Neural progenitor cell (in vitro differentiated cells): ENCODE data around the gene GNAI2. TPM values are rescaled to one million over a fixed set of nuclear protein-coding genes. Genes with fewer than 3 reads are reported as not detected.
"Not testable (repeated sequence)": the region's sequence is repeated elsewhere in the genome, so short reads cannot be mapped to it uniquely, and the experiment has no call there.

Source experiments
- DNase-seq: peaks from one replicate; pipeline ENCODE4 v3.0.0-alpha.2; 2016; ENCODE audit warnings: low spot score
- H2AFZ ChIP-seq: fragments of 200-600 bp; sonication (generic); replicated peaks from 2 replicates; pipeline ENCODE4 v1.6.1; 2016; ENCODE audit warnings: antibody characterized with exemption
- H3F3A ChIP-seq: fragments of 200-600 bp; sonication (generic); 2 replicates; pipeline ENCODE4 v1.6.1; 2016; ENCODE audit warnings: antibody characterized with exemption, low read depth
- H3K27ac ChIP-seq: fragments of 200-600 bp; sonication (generic); 2 replicates; pipeline ENCODE4 v1.5.1; 2016; ENCODE audit warnings: mild to moderate bottlenecking
- H3K27me3 ChIP-seq: fragments of 200-600 bp; sonication (generic); 2 replicates; pipeline ENCODE4 v1.6.1; 2016; ENCODE audit warnings: mild to moderate bottlenecking, moderate library complexity
- H3K36me3 ChIP-seq: fragments of 200-600 bp; sonication (generic); 2 replicates; pipeline ENCODE4 v1.5.1; 2016
- H3K4me1 ChIP-seq: fragments of 200-600 bp; sonication (generic); 2 replicates; pipeline ENCODE4 v1.6.1; 2016; ENCODE audit warnings: mixed run types
- H3K4me2 ChIP-seq: fragments of 200-600 bp; sonication (generic); 2 replicates; pipeline ENCODE4 v1.6.1; 2016
- H3K4me3 ChIP-seq: fragments of 200-600 bp; sonication (generic); 2 replicates; pipeline ENCODE4 v1.5.1; 2016
- H3K79me2 ChIP-seq: fragments of 200-600 bp; sonication (generic); 2 replicates; pipeline ENCODE4 v1.6.1; 2016; ENCODE audit warnings: low read depth
- H3K9ac ChIP-seq: fragments of 200-600 bp; sonication (generic); 2 replicates; pipeline ENCODE4 v1.6.1; 2016
- H3K9me3 ChIP-seq: fragments of 200-600 bp; sonication (generic); 2 replicates; pipeline ENCODE4 v1.5.1; 2016; ENCODE audit warnings: low read depth
- H4K20me1 ChIP-seq: fragments of 200-600 bp; sonication (generic); 2 replicates; pipeline ENCODE4 v1.6.1; 2016; ENCODE audit warnings: low read depth
- H3K27ac Mint-ChIP-seq: 3 replicates; pipeline ENCODE4 v1.8.0; 2021; ENCODE audit warnings: mixed read lengths
- H3K27me3 Mint-ChIP-seq: 2 replicates; pipeline ENCODE4 v1.8.0; 2022; ENCODE audit warnings: low read depth, mild to moderate bottlenecking, inconsistent platforms, moderate library complexity, mixed read lengths; ENCODE audit not compliant: insufficient read depth
- H3K36me3 Mint-ChIP-seq: 3 replicates; pipeline ENCODE4 v1.8.0; 2021; ENCODE audit warnings: mixed read lengths
- H3K4me1 Mint-ChIP-seq: 3 replicates; pipeline ENCODE4 v1.8.0; 2021; ENCODE audit warnings: mixed read lengths
- H3K4me3 Mint-ChIP-seq: 3 replicates; pipeline ENCODE4 v1.8.0; 2021; ENCODE audit warnings: mild to moderate bottlenecking, moderate library complexity, mixed read lengths
- H3K9me3 Mint-ChIP-seq: 3 replicates; pipeline ENCODE4 v1.8.0; 2020; ENCODE audit warnings: mixed read lengths
- CTCF ChIP-seq: fragments of 200-600 bp; sonication (generic); IDR thresholded peaks from 2 replicates; pipeline ENCODE4 v1.5.1; 2017; ENCODE audit warnings: antibody characterized with exemption, mild to moderate bottlenecking
- EZH2 ChIP-seq: fragments of 200-600 bp; sonication (generic); IDR thresholded peaks from 2 replicates; pipeline ENCODE4 v1.6.1; 2017; ENCODE audit warnings: antibody characterized with exemption, mild to moderate bottlenecking, moderate library complexity
- EZH2phosphoT487 ChIP-seq: fragments of 200-600 bp; sonication (generic); IDR thresholded peaks from 2 replicates; pipeline ENCODE4 v1.6.1; 2017; ENCODE audit warnings: antibody characterized with exemption
- total RNA-seq: library from RNA; depleted of rRNA; stranded (reverse); fragments of >200 nt; gene quantifications from 2 replicates; pipeline ENCODE4 v1.2.3, GENCODE V29; 2015; ENCODE audit warnings: low replicate concordance

GNAI2 gene
- total RNA-seq, 1 donor from 2014 or later = 249 TPM

GRCh38 chr3:50226888-50227389 is 9.1 kb upstream of the GNAI2 start:
- no peak overlapping the region for H3K27ac ChIP-seq
- peak overlapping the region; percentile 67 for H3K4me3 ChIP-seq
- TF ChIP-seq EZH2phosphoT487 (peak; percentile 36), CTCF (no peak)
- peak overlapping the region; percentile 91 for H3K27ac Mint-ChIP-seq
- H3K4me1 Mint-ChIP-seq = peaks cover 56% of the 10 kb centered on the region
- H3K9me3 Mint-ChIP-seq = no peaks in the 10 kb centered on the region
- H3K27me3 ChIP-seq = peaks cover 16% of the 10 kb centered on the region
- no peak for DNase-seq
- H3K9ac ChIP-seq = no peak overlapping the region
- H3K36me3 Mint-ChIP-seq = peaks cover 3% of the 10 kb centered on the region
- H3K4me1 ChIP-seq = peaks cover 25% of the 10 kb centered on the region
- H3K4me3 Mint-ChIP-seq = peak overlapping the region; percentile 86
- no peaks in the 10 kb centered on the region for H3K36me3 ChIP-seq
- no peaks in the 10 kb centered on the region for H3K9me3 ChIP-seq
- H3K4me2 ChIP-seq = peak overlapping the region; percentile 92
- peaks cover 14% of the 10 kb centered on the region for H3F3A ChIP-seq
- H2AFZ ChIP-seq = peak overlapping the region; percentile 75
- H3K27me3 Mint-ChIP-seq = peaks cover 13% of the 10 kb centered on the region
- no peaks in the 10 kb centered on the region for H4K20me1 ChIP-seq
- H3K79me2 ChIP-seq = no peaks in the 10 kb centered on the region

GRCh38 chr3:50227390-50228183 is 8.4 kb upstream of the GNAI2 start:
- peak overlapping the region; percentile 91 for H3K4me3 Mint-ChIP-seq
- H3K27ac ChIP-seq = peak overlapping the region; percentile 90
- peak overlapping the region; percentile 96 for H3K27ac Mint-ChIP-seq
- H3K79me2 ChIP-seq = no peaks in the 10 kb centered on the region
- H2AFZ ChIP-seq = peak overlapping the region; percentile 75
- peaks cover 57% of the 10 kb centered on the region for H3K4me1 Mint-ChIP-seq
- H3K36me3 ChIP-seq = no peaks in the 10 kb centered on the region
- peak overlapping the region; percentile 92 for H3K4me2 ChIP-seq
- H3K4me1 ChIP-seq = peaks cover 28% of the 10 kb centered on the region
- peaks cover 16% of the 10 kb centered on the region for H3K27me3 ChIP-seq
- H3K27me3 Mint-ChIP-seq = peaks cover 13% of the 10 kb centered on the region
- H3K9me3 Mint-ChIP-seq = no peaks in the 10 kb centered on the region
- H3F3A ChIP-seq = peaks cover 14% of the 10 kb centered on the region
- TF ChIP-seq EZH2phosphoT487 (no peak), CTCF (peak; percentile 79)
- H4K20me1 ChIP-seq = no peaks in the 10 kb centered on the region
- no peaks in the 10 kb centered on the region for H3K9me3 ChIP-seq
- peak; percentile 97 for DNase-seq
- H3K4me3 ChIP-seq = peak overlapping the region; percentile 67
- peaks cover 3% of the 10 kb centered on the region for H3K36me3 Mint-ChIP-seq
- H3K9ac ChIP-seq = peak overlapping the region; percentile 23

- not testable (repeated sequence) for H2AFZ ChIP-seq, H3K79me2 ChIP-seq, H3K9ac ChIP-seq, H3K9me3 Mint-ChIP-seq, DNase-seq, H3K36me3 Mint-ChIP-seq, H4K20me1 ChIP-seq, H3K36me3 ChIP-seq, H3K9me3 ChIP-seq
- Mint-ChIP-seq H3K4me3 (peak overlapping the region; percentile 91), H3K27ac (peak overlapping the region; percentile 96), H3K27me3 (peaks cover 17% of the 10 kb centered on the region), H3K4me1 (peaks cover 64% of the 10 kb centered on the region)
- H3K4me1 ChIP-seq = peaks cover 33% of the 10 kb centered on the region
- peak overlapping the region; percentile 90 for H3K27ac ChIP-seq
- H3K4me3 ChIP-seq = peak overlapping the region; percentile 67
- H3F3A ChIP-seq = peaks cover 14% of the 10 kb centered on the region
- peak overlapping the region; percentile 92 for H3K4me2 ChIP-seq
- H3K27me3 ChIP-seq = peaks cover 16% of the 10 kb centered on the region
Observed at GRCh38 chr3:50228184-50228763, 7.7 kb upstream of the GNAI2 start.

- Histone ChIP-seq H3K27ac (no peak overlapping the region), H3K4me2 (no peak overlapping the region), H3K27me3 (peaks cover 12% of the 10 kb centered on the region), H3K4me3 (no peak overlapping the region), H3K9ac (no peak overlapping the region), H3F3A (peaks cover 14% of the 10 kb centered on the region), H4K20me1 (no peaks in the 10 kb centered on the region), H3K36me3 (no peaks in the 10 kb centered on the region), H3K79me2 (no peaks in the 10 kb centered on the region), H3K4me1 (peaks cover 38% of the 10 kb centered on the region), H2AFZ (no peak overlapping the region), H3K9me3 (no peaks in the 10 kb centered on the region)
- DNase-seq = no peak
- H3K4me1 Mint-ChIP-seq = peaks cover 71% of the 10 kb centered on the region
- peak overlapping the region; percentile 25 for H3K4me3 Mint-ChIP-seq
- peaks cover 15% of the 10 kb centered on the region for H3K27me3 Mint-ChIP-seq
- TF ChIP-seq CTCF (no peak), EZH2phosphoT487 (no peak), EZH2 (no peak)
- no peaks in the 10 kb centered on the region for H3K9me3 Mint-ChIP-seq
- peak overlapping the region; percentile 20 for H3K27ac Mint-ChIP-seq
- H3K36me3 Mint-ChIP-seq = peaks cover 5% of the 10 kb centered on the region
Observed at GRCh38 chr3:50229490-50229889, 6.5 kb upstream of the GNAI2 start.
